HEK293T (cell line): Measurements from ENCODE around the gene PRKCE.

Experiments
- CTCF ChIA-PET: fragments of 350-600 bp; formaldehyde crosslinking; extraction: SDS; loops from one replicate; lab custom pipeline; 2021; ENCODE audit warnings: antibody characterized with exemption, inconsistent platforms; lab: Yijun Ruan, JAX
- POLR2A ChIA-PET: fragments of 350-600 bp; formaldehyde crosslinking; extraction: SDS; loops from one replicate; lab custom pipeline; 2020; ENCODE audit warnings: antibody characterized with exemption, inconsistent platforms; lab: Yijun Ruan, JAX
- DNase-seq: peaks from one replicate; pipeline ENCODE4 v3.0.0; 2012; ENCODE audit warnings: mixed read lengths; ENCODE audit errors: extremely low spot score
- ARNT ChIP-seq: fragments of 450-650 bp; IDR thresholded peaks from 2 replicates; pipeline ENCODE4 v1.6.1; 2017; ENCODE audit warnings: mild to moderate bottlenecking
- BHLHE40 ChIP-seq: fragments of 450-650 bp; IDR thresholded peaks from 2 replicates; pipeline ENCODE4 v1.6.1; 2016; ENCODE audit warnings: mild to moderate bottlenecking, moderate library complexity, borderline replicate concordance
- CTBP1 ChIP-seq: fragments of 450-650 bp; IDR thresholded peaks from 2 replicates; pipeline ENCODE4 v1.6.1; 2016; ENCODE audit warnings: borderline replicate concordance
- ELF4 ChIP-seq: fragments of 450-650 bp; IDR thresholded peaks from 2 replicates; pipeline ENCODE4 v1.6.1; 2017; ENCODE audit warnings: antibody characterized with exemption
- FOXA1 ChIP-seq: fragments of 450-650 bp; IDR thresholded peaks from 2 replicates; pipeline ENCODE4 v1.6.1; 2016; ENCODE audit warnings: mild to moderate bottlenecking
- FOXK2 ChIP-seq: fragments of 450-650 bp; IDR thresholded peaks from 2 replicates; pipeline ENCODE4 v1.6.1; 2016; ENCODE audit warnings: mild to moderate bottlenecking
- FOXM1 ChIP-seq: fragments of 450-650 bp; IDR thresholded peaks from 2 replicates; pipeline ENCODE4 v1.6.1; 2017; ENCODE audit warnings: mild to moderate bottlenecking, borderline replicate concordance
- HDGF ChIP-seq: fragments of 450-650 bp; IDR thresholded peaks from 2 replicates; pipeline ENCODE4 v1.6.1; 2017; ENCODE audit warnings: antibody characterized with exemption, borderline replicate concordance
- L3MBTL2 ChIP-seq: fragments of 450-650 bp; conservative IDR thresholded peaks from 2 replicates; pipeline ENCODE4 v1.6.1; 2016; ENCODE audit warnings: mild to moderate bottlenecking
- LEF1 ChIP-seq: fragments of 450-650 bp; IDR thresholded peaks from 2 replicates; pipeline ENCODE4 v1.6.1; 2017; ENCODE audit warnings: mild to moderate bottlenecking, borderline replicate concordance
- NFRKB ChIP-seq: fragments of 450-650 bp; IDR thresholded peaks from 2 replicates; pipeline ENCODE4 v1.6.1; 2016; ENCODE audit warnings: mild to moderate bottlenecking, moderate library complexity
- PKNOX1 ChIP-seq: fragments of 450-650 bp; IDR thresholded peaks from 2 replicates; pipeline ENCODE4 v1.6.1; 2016
- SP1 ChIP-seq: fragments of 450-650 bp; IDR thresholded peaks from 2 replicates; pipeline ENCODE4 v1.6.1; 2017
- SUZ12 ChIP-seq: fragments of 450-650 bp; IDR thresholded peaks from 2 replicates; pipeline ENCODE4 v1.6.1; 2016; ENCODE audit warnings: mild to moderate bottlenecking
- TARDBP ChIP-seq: fragments of 450-650 bp; IDR thresholded peaks from 2 replicates; pipeline ENCODE4 v1.6.1; 2016
- ZNF384 ChIP-seq: fragments of 450-650 bp; IDR thresholded peaks from 2 replicates; pipeline ENCODE4 v1.6.1; 2016

The PRKCE gene

GRCh38 chr2:45684756-45685155 is 33.3 kb downstream of the PRKCE start:
- POLR2A ChIA-PET = no interaction called here
- CTCF ChIA-PET = interaction anchor here (1.4 kb wide), 1 partner anchor 14 kb away, joined by 4 read pairs; no protein-coding TSS in a partner anchor
- no peak for DNase-seq
- TF ChIP-seq TARDBP (no peak), PKNOX1 (no peak), L3MBTL2 (no peak), ELF4 (no peak), CTBP1 (no peak), LEF1 (no peak), HDGF (no peak), ZNF384 (no peak), FOXM1 (no peak), ARNT (no peak), SUZ12 (no peak), FOXA1 (no peak), SP1 (no peak)

GRCh38 chr2:45685260-45685659 is 33.8 kb downstream of the PRKCE start:
- TF ChIP-seq NFRKB (no peak), ELF4 (no peak), FOXM1 (no peak), TARDBP (no peak), FOXK2 (no peak), L3MBTL2 (no peak), LEF1 (no peak), CTBP1 (no peak), ZNF384 (no peak), BHLHE40 (no peak), FOXA1 (no peak)
- no peak for DNase-seq
- CTCF ChIA-PET = interaction anchor here (1.4 kb wide), 1 partner anchor 14 kb away, joined by 4 read pairs; no protein-coding TSS in a partner anchor
- POLR2A ChIA-PET = no interaction called here

- TF ChIP-seq LEF1 = no peak
- no peak for TF ChIP-seq CTBP1
- no peak for TF ChIP-seq BHLHE40
- TF ChIP-seq FOXM1 = no peak
- TF ChIP-seq L3MBTL2 = no peak
- no peak for TF ChIP-seq TARDBP
- TF ChIP-seq SP1 = no peak
- TF ChIP-seq FOXA1 = no peak
- no peak for TF ChIP-seq ELF4
- no peak for TF ChIP-seq SUZ12
- TF ChIP-seq FOXK2 = no peak
- POLR2A ChIA-PET = interaction anchor here (1.3 kb wide), 1 partner anchor 38 kb away, joined by 5 read pairs; no protein-coding TSS in a partner anchor
- CTCF ChIA-PET = no interaction called here
- DNase-seq = no peak
Observed at GRCh38 chr2:45687964-45688363, 36.5 kb downstream of the PRKCE start.

- ChIA-PET POLR2A (interaction anchor here (1.3 kb wide), 1 partner anchor 38 kb away, joined by 5 read pairs; no protein-coding TSS in a partner anchor), CTCF (interaction anchor here (0.6 kb wide), 1 partner anchor 530 kb away, joined by 5 read pairs; no protein-coding TSS in a partner anchor)
- DNase-seq = no peak
- no peak for TF ChIP-seq FOXA1
- TF ChIP-seq HDGF = no peak
- TF ChIP-seq BHLHE40 = no peak
- TF ChIP-seq TARDBP = no peak
- TF ChIP-seq PKNOX1 = no peak
- TF ChIP-seq SUZ12 = no peak
- no peak for TF ChIP-seq NFRKB
- no peak for TF ChIP-seq ZNF384
- no peak for TF ChIP-seq L3MBTL2
- TF ChIP-seq FOXK2 = no peak
- no peak for TF ChIP-seq SP1
- TF ChIP-seq ARNT = no peak
- TF ChIP-seq FOXM1 = no peak
- no peak for TF ChIP-seq CTBP1
- no peak for TF ChIP-seq ELF4
- TF ChIP-seq LEF1 = no peak
Observed at GRCh38 chr2:45688479-45689298, 37.2 kb downstream of the PRKCE start.

GRCh38 chr2:45690231-45690630 is 38.8 kb downstream of the PRKCE start:
- CTCF ChIA-PET = no interaction called here
- no peak for DNase-seq
- TF ChIP-seq FOXA1 (no peak), LEF1 (no peak), NFRKB (no peak), BHLHE40 (no peak), FOXK2 (no peak)
- POLR2A ChIA-PET = no interaction called here

GRCh38 chr2:45691171-45691999 is 39.9 kb downstream of the PRKCE start:
- TF ChIP-seq ZNF384 = no peak
- no peak for TF ChIP-seq HDGF
- TF ChIP-seq PKNOX1 = no peak
- no peak for TF ChIP-seq CTBP1
- no peak for TF ChIP-seq FOXM1
- TF ChIP-seq BHLHE40 = no peak
- TF ChIP-seq SUZ12 = no peak
- no peak for TF ChIP-seq TARDBP
- TF ChIP-seq LEF1 = no peak
- no peak for TF ChIP-seq FOXK2
- no peak for TF ChIP-seq ELF4
- no peak for TF ChIP-seq SP1
- ChIA-PET POLR2A (no interaction called here), CTCF (no interaction called here)
- no peak for DNase-seq
